H9 (cell line): ENCODE results near the gene TMEM151B. TPM values are rescaled to one million over a fixed set of nuclear protein-coding genes. Genes with fewer than 3 reads are reported as not detected.

Source experiments
- DNase-seq: peaks from one replicate; pipeline ENCODE4 v3.0.0-alpha.2; 2017
- H2AFZ ChIP-seq: one replicate; pipeline ENCODE4 v1.6.1; 2013; ENCODE audit warnings: mild to moderate bottlenecking, low read length, control low read depth, moderate library complexity
- H2AK5ac ChIP-seq: 2 replicates; pipeline ENCODE4 v1.6.1; 2013; ENCODE audit warnings: low read length, control low read depth, mixed read lengths; ENCODE audit not compliant: insufficient read length
- H2BK120ac ChIP-seq: one replicate; pipeline ENCODE4 v1.6.1; 2013; ENCODE audit warnings: low read depth, mild to moderate bottlenecking, low read length, control low read depth, inconsistent platforms; ENCODE audit not compliant: poor library complexity, severe bottlenecking
- H2BK12ac ChIP-seq: 2 replicates; pipeline ENCODE4 v1.6.1; 2013; ENCODE audit warnings: low read length, control low read depth, mixed read lengths, low read depth; ENCODE audit not compliant: insufficient read length
- H2BK15ac ChIP-seq: 2 replicates; pipeline ENCODE4 v1.6.1; 2013; ENCODE audit warnings: low read depth, low read length, control low read depth
- H2BK20ac ChIP-seq: one replicate; pipeline ENCODE4 v1.6.1; 2013; ENCODE audit warnings: low read depth, mild to moderate bottlenecking, low read length, control low read depth, inconsistent platforms; ENCODE audit not compliant: poor library complexity, severe bottlenecking
- H2BK5ac ChIP-seq: 2 replicates; pipeline ENCODE4 v1.6.1; 2013; ENCODE audit warnings: low read length, control low read depth, mixed read lengths; ENCODE audit not compliant: insufficient read length
- H3K14ac ChIP-seq: 2 replicates; pipeline ENCODE4 v1.6.1; 2013; ENCODE audit warnings: low read length, control low read depth; ENCODE audit not compliant: insufficient read depth
- H3K18ac ChIP-seq: 2 replicates; pipeline ENCODE4 v1.6.1; 2013; ENCODE audit warnings: low read depth, mild to moderate bottlenecking, mixed read lengths, low read length, control low read depth; ENCODE audit not compliant: insufficient read length
- H3K23ac ChIP-seq: 2 replicates; pipeline ENCODE4 v1.6.1; 2013; ENCODE audit warnings: low read length, control low read depth, mixed read lengths, low read depth; ENCODE audit not compliant: insufficient read length
- H3K23me2 ChIP-seq: 2 replicates; pipeline ENCODE4 v1.6.1; 2013; ENCODE audit warnings: low read depth, mild to moderate bottlenecking, mixed read lengths, low read length, control low read depth; ENCODE audit not compliant: insufficient read length, poor library complexity, severe bottlenecking
- H3K27ac ChIP-seq: 2 replicates; pipeline ENCODE4 v1.5.1; 2013; ENCODE audit warnings: low read length, control low read depth, mixed read lengths, low read depth; ENCODE audit not compliant: insufficient read length
- H3K27me3 ChIP-seq: 2 replicates; pipeline ENCODE4 v1.6.1; 2013; ENCODE audit warnings: low read length, control low read depth, inconsistent platforms; ENCODE audit not compliant: insufficient read depth
- H3K4ac ChIP-seq: 2 replicates; pipeline ENCODE4 v1.6.1; 2013; ENCODE audit warnings: low read depth, mild to moderate bottlenecking, control low read depth, inconsistent platforms, low read length, moderate library complexity
- H3K4me1 ChIP-seq: 2 replicates; pipeline ENCODE4 v1.6.1; 2013; ENCODE audit warnings: low read length, control low read depth, inconsistent platforms; ENCODE audit not compliant: insufficient read depth
- H3K4me2 ChIP-seq: 2 replicates; pipeline ENCODE4 v1.6.1; 2013; ENCODE audit warnings: low read length, control low read depth, mixed read lengths; ENCODE audit not compliant: insufficient read length, insufficient read depth
- H3K56ac ChIP-seq: 2 replicates; pipeline ENCODE4 v1.6.1; 2013; ENCODE audit warnings: low read depth, mild to moderate bottlenecking, mixed read lengths, low read length, control low read depth; ENCODE audit not compliant: insufficient read length
- H3K79me1 ChIP-seq: 2 replicates; pipeline ENCODE4 v1.6.1; 2013; ENCODE audit warnings: low read depth, mild to moderate bottlenecking, moderate library complexity, low read length, control low read depth, inconsistent platforms; ENCODE audit not compliant: insufficient read depth, poor library complexity, severe bottlenecking
- H3K79me2 ChIP-seq: 2 replicates; pipeline ENCODE4 v1.6.1; 2013; ENCODE audit warnings: low read length, control low read depth, inconsistent platforms; ENCODE audit not compliant: insufficient read depth
- H3K9ac ChIP-seq: 2 replicates; pipeline ENCODE4 v1.6.1; 2013; ENCODE audit warnings: low read length, control low read depth, mixed read lengths; ENCODE audit not compliant: insufficient read length; ENCODE audit errors: extremely low read depth
- H3K9me3 ChIP-seq: one replicate; pipeline ENCODE4 v1.6.1; 2013; ENCODE audit warnings: low read depth, low read length, inconsistent platforms; ENCODE audit not compliant: control insufficient read depth
- H3T11ph ChIP-seq: one replicate; pipeline ENCODE4 v1.6.1; 2013; ENCODE audit warnings: mild to moderate bottlenecking, low read length, control low read depth, inconsistent platforms
- H4K20me1 ChIP-seq: one replicate; pipeline ENCODE4 v1.6.1; 2013; ENCODE audit not compliant: control insufficient read depth, insufficient read length, insufficient read depth
- H4K5ac ChIP-seq: 2 replicates; pipeline ENCODE4 v1.6.1; 2013; ENCODE audit warnings: low read depth, mild to moderate bottlenecking, mixed read lengths, low read length, control low read depth; ENCODE audit not compliant: insufficient read length
- H4K8ac ChIP-seq: replicated peaks from 2 replicates; pipeline ENCODE4 v1.6.1; 2013; ENCODE audit warnings: low read length, control low read depth, mixed read lengths, low read depth; ENCODE audit not compliant: insufficient read length
- H4K91ac ChIP-seq: 2 replicates; pipeline ENCODE4 v1.6.1; 2013; ENCODE audit warnings: low read depth, mild to moderate bottlenecking, moderate library complexity, mixed read lengths, low read length, control low read depth; ENCODE audit not compliant: insufficient read length
- H3K27ac Mint-ChIP-seq, 3 experiments: 2 replicates in 2 of 3; 3 replicates in 1 of 3; pipeline ENCODE4 v1.8.0; 2020 to 2021; ENCODE audit warnings: mixed read lengths in 3 of 3, mild to moderate bottlenecking in 1 of 3, moderate library complexity in 1 of 3
- H3K27me3 Mint-ChIP-seq: 2 replicates; pipeline ENCODE4 v1.8.0; 2021; ENCODE audit warnings: low read depth, mild to moderate bottlenecking, moderate library complexity, mixed read lengths
- H3K36me3 Mint-ChIP-seq, 3 experiments: 2 replicates in 2 of 3; 3 replicates in 1 of 3; pipeline ENCODE4 v1.8.0; 2020 to 2021; ENCODE audit warnings: low read depth in 3 of 3, mixed read lengths in 3 of 3; ENCODE audit not compliant: insufficient read depth in 1 of 3
- H3K4me1 Mint-ChIP-seq, 2 experiments: 2 replicates each; pipeline ENCODE4 v1.8.0; 2020; ENCODE audit warnings: mixed read lengths in 2 of 2
- H3K4me3 Mint-ChIP-seq, 2 experiments: 2 replicates in 1 of 2; 3 replicates in 1 of 2; pipeline ENCODE4 v1.8.0; 2020 to 2021; ENCODE audit warnings: mild to moderate bottlenecking in 2 of 2, mixed read lengths in 2 of 2, moderate library complexity in 1 of 2
- H3K9me3 Mint-ChIP-seq, 2 experiments: 2 replicates in 1 of 2; 3 replicates in 1 of 2; pipeline ENCODE4 v1.8.0; 2020; ENCODE audit warnings: mild to moderate bottlenecking in 2 of 2, mixed read lengths in 2 of 2, moderate library complexity in 1 of 2
- CTCF ChIP-seq: fragments of 200-600 bp; sonication (generic); conservative IDR thresholded peaks from 3 replicates; pipeline ENCODE4 v1.8.0; 2021; ENCODE audit warnings: antibody characterized with exemption, mild to moderate bottlenecking
- WGBS: extraction: QIAGEN DNeasy Blood & Tissue Kit; methylation state at CpG from one replicate; pipeline ENCODE4 v1.1.7; 2013; ENCODE audit warnings: missing lambda C conversion rate, low lambda C conversion rate, mixed read lengths; ENCODE audit not compliant: insufficient read length; ENCODE audit errors: extremely low coverage; 5-methylcytosine and 5-hydroxymethylcytosine counted together
- total RNA-seq: library from RNA; stranded (reverse); gene quantifications from 2 replicates; pipeline ENCODE4 v1.2.1, GENCODE V29; 2021

Gene TMEM151B
- total RNA-seq, 1 experiment from 2014 or later: 2.4 TPM

GRCh38 chr6:44258921-44259320 lies 11.3 kb upstream of the TMEM151B start:
- Histone ChIP-seq H3K23me2 (peaks cover 7% of the 10 kb centered on the region), H2AFZ (no peak overlapping the region), H3K79me1 (no peaks in the 10 kb centered on the region), H3K9me3 (no peaks in the 10 kb centered on the region), H4K20me1 (no peaks in the 10 kb centered on the region), H3K27me3 (no peaks in the 10 kb centered on the region), H2BK12ac (no peak overlapping the region), H3K14ac (no peak overlapping the region), H2BK5ac (no peak overlapping the region), H4K91ac (no peak overlapping the region), H4K5ac (no peak overlapping the region), H3K4ac (no peak overlapping the region), H3K9ac (no peak overlapping the region), H3K23ac (no peak overlapping the region), H3K56ac (no peak overlapping the region), H3K4me2 (no peak overlapping the region), H4K8ac (no peak overlapping the region), H2BK120ac (no peak overlapping the region), H2BK15ac (no peak overlapping the region), H3K79me2 (no peaks in the 10 kb centered on the region), H3T11ph (no peak overlapping the region), H3K18ac (no peak overlapping the region), H2AK5ac (no peak overlapping the region), H3K4me1 (no peaks in the 10 kb centered on the region; the same call in 1 of the 2 replicates), H3K27ac (no peak overlapping the region), H2BK20ac (no peak overlapping the region)
- Mint-ChIP-seq H3K27ac (no peak overlapping the region; a peak in 1 of 7 replicates), H3K27me3 (peaks cover 11% of the 10 kb centered on the region), H3K4me3 (no peak overlapping the region; a peak in 1 of 5 replicates), H3K36me3 (peaks cover 4 to 41% (median 26%) of the 10 kb centered on the region in 3 experiments), H3K9me3 (no peaks in the 10 kb centered on the region), H3K4me1 (peaks cover 43 to 47% of the 10 kb centered on the region in 2 experiments)
- no peak for TF ChIP-seq CTCF
- no CpG with 5 or more reads among the region's 3 CpGs for WGBS
- DNase-seq: no peak
